K562 (cell line): ENCODE data around the gene KLRK1.

Experiments used
- CTCF ChIP-seq, 3 experiments: IDR thresholded peaks in 2 of 3; conservative IDR thresholded peaks in 1 of 3; 2 replicates each; pipeline ENCODE4 v1.5.1; 2011 to 2012; ENCODE audit warnings: low read length in 3 of 3, mild to moderate bottlenecking in 3 of 3, control low read depth in 2 of 3, improper control_type of control experiment in 1 of 3, inconsistent platforms in 1 of 3, low read depth in 1 of 3, mixed read lengths in 1 of 3, moderate library complexity in 1 of 3; ENCODE audit not compliant: insufficient read depth in 2 of 3
- SETDB1 ChIP-seq: IDR thresholded peaks from one replicate; pipeline ENCODE4 v1.6.1; 2012; ENCODE audit warnings: low read length, control low read depth, inconsistent platforms

DNA sequence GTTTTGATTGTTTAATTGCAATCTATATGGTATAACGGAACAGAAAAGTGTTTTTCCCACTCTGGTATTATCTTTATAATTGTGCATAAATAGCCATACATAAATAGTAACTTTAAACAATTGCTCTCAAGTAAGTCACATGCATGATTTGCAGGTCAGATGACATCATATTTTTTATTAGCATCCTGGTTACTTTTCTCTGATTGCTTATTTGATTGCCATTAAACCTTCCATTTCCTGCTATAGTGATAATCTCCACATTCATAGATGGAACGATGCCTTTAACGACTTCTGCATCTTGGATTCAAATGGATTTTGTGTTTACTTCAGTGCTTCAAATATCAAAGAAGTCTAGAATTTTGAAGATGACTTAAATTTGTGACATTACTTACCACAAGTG is 3.5 kb upstream of the KLRK1 start:
- TF ChIP-seq SETDB1, result no peak
- TF ChIP-seq CTCF (IDR thresholded peaks at IDR 0.05 in 2 of 3, conservative IDR thresholded peaks at IDR 0.05 in 1 of 3; ENCODE audit: insufficient read depth in 2 of 3, low read depth in 1 of 3, low read length in 3 of 3), result no peak
